Natural killer cell treated with Interleukin-12 subunit alpha and Interleukin-12 subunit beta and Interleukin-15 and Interleukin-18, amount 100 ng/mL, for 72 hours (primary cell): ENCODE results near the gene SUCO. TPM values are rescaled to one million over a fixed set of nuclear protein-coding genes. Genes with fewer than 3 reads are reported as not detected.

Source experiments
- ATAC-seq, 2 donors: fragments of 150-1000 bp; cut with Tn5 transposase in 1 of 2; sonication (Bioruptor Pico), chemical (Tn5 transposase) in 1 of 2; 2 replicates each; pipeline ENCODE4 v1.10.0; 2021
- DNase-seq: peaks from one replicate; pipeline ENCODE4 v3.0.0; 2022; ENCODE audit warnings: low spot score
- H3K27ac Mint-ChIP-seq, 2 donors: 1 replicate in 1 of 2; 2 replicates in 1 of 2; pipeline ENCODE4 v1.8.0; 2022; ENCODE audit warnings: mixed read lengths in 2 of 2, mild to moderate bottlenecking in 1 of 2, moderate library complexity in 1 of 2
- H3K27me3 Mint-ChIP-seq, 2 donors: 1 replicate in 1 of 2; 2 replicates in 1 of 2; pipeline ENCODE4 v1.8.0; 2022; ENCODE audit warnings: mixed read lengths in 2 of 2
- H3K36me3 Mint-ChIP-seq: one replicate; pipeline ENCODE4 v1.8.0; 2022; ENCODE audit warnings: mixed read lengths
- H3K4me1 Mint-ChIP-seq, 2 donors: 1 replicate in 1 of 2; 2 replicates in 1 of 2; pipeline ENCODE4 v1.8.0; 2022; ENCODE audit warnings: low read depth in 2 of 2, mixed read lengths in 2 of 2, mild to moderate bottlenecking in 1 of 2
- H3K4me3 Mint-ChIP-seq: one replicate; pipeline ENCODE4 v1.8.0; 2022; ENCODE audit warnings: mixed read lengths
- H3K9me3 Mint-ChIP-seq: 2 replicates; pipeline ENCODE4 v1.8.0; 2022; ENCODE audit warnings: mixed read lengths
- total RNA-seq, 2 donors: library from RNA; stranded (reverse); gene quantifications; one replicate each; pipeline ENCODE4 v1.2.3, GENCODE V29; 2022

The SUCO gene
- total RNA-seq, 2 donors from 2014 or later = 59.7 to 66.9 TPM

- peaks cover 40 to 52% of the 10 kb centered on the region in 2 donors for H3K4me1 Mint-ChIP-seq
- peaks cover 2% of the 10 kb centered on the region for H3K9me3 Mint-ChIP-seq
- peaks cover 5% of the 10 kb centered on the region for H3K36me3 Mint-ChIP-seq
- ATAC-seq = no peak
- no peak for DNase-seq
- peak overlapping the region; percentile 88 to 94 for H3K27ac Mint-ChIP-seq
- no peaks in the 10 kb centered on the region for H3K27me3 Mint-ChIP-seq
- H3K4me3 Mint-ChIP-seq = peak overlapping the region; percentile 18
Measured at GRCh38 chr1:172637522-172637921, 104.6 kb downstream of the SUCO start.

GRCh38 chr1:172638249-172638648, 105.3 kb downstream of the SUCO start:
- H3K27me3 Mint-ChIP-seq = no peaks in the 10 kb centered on the region
- H3K4me1 Mint-ChIP-seq = peaks cover 43 to 57% of the 10 kb centered on the region in 2 donors
- DNase-seq = no peak
- H3K27ac Mint-ChIP-seq = peak overlapping the region; percentile 88 to 94
- peaks cover 5% of the 10 kb centered on the region for H3K36me3 Mint-ChIP-seq
- ATAC-seq = no peak
- peak overlapping the region; percentile 89 for H3K4me3 Mint-ChIP-seq
- H3K9me3 Mint-ChIP-seq = peaks cover 2% of the 10 kb centered on the region

- H3K9me3 Mint-ChIP-seq = peaks cover 2% of the 10 kb centered on the region
- H3K4me3 Mint-ChIP-seq = peak overlapping the region; percentile 89
- no peaks in the 10 kb centered on the region for H3K27me3 Mint-ChIP-seq
- peak; percentile 88 to 89 for ATAC-seq
- peaks cover 52 to 66% of the 10 kb centered on the region in 2 donors for H3K4me1 Mint-ChIP-seq
- DNase-seq = peak; percentile 80
- peak overlapping the region; percentile 88 to 94 for H3K27ac Mint-ChIP-seq
- H3K36me3 Mint-ChIP-seq = peaks cover 5% of the 10 kb centered on the region
Measured at GRCh38 chr1:172638885-172639831, 106.2 kb downstream of the SUCO start.

GRCh38 chr1:172640111-172640510, 107.2 kb downstream of the SUCO start:
- Mint-ChIP-seq H3K27me3 (no peaks in the 10 kb centered on the region), H3K36me3 (peaks cover 5% of the 10 kb centered on the region), H3K27ac (peak overlapping the region; percentile 88 to 94), H3K4me1 (peaks cover 60 to 75% of the 10 kb centered on the region in 2 donors), H3K9me3 (peaks cover 2% of the 10 kb centered on the region), H3K4me3 (peak overlapping the region; percentile 89)
- DNase-seq = no peak
- no peak for ATAC-seq

- H3K27ac Mint-ChIP-seq = no peak overlapping the region
- no peaks in the 10 kb centered on the region for H3K27me3 Mint-ChIP-seq
- peaks cover 5% of the 10 kb centered on the region for H3K36me3 Mint-ChIP-seq
- ATAC-seq = no peak
- H3K4me3 Mint-ChIP-seq = no peak overlapping the region
- H3K9me3 Mint-ChIP-seq = peaks cover 2% of the 10 kb centered on the region
- peaks cover 69 to 78% of the 10 kb centered on the region in 2 donors for H3K4me1 Mint-ChIP-seq
- DNase-seq = no peak
Measured at GRCh38 chr1:172641492-172641891, 108.5 kb downstream of the SUCO start.

GRCh38 chr1:172642970-172643369, 110.0 kb downstream of the SUCO start:
- H3K4me3 Mint-ChIP-seq = peak overlapping the region; percentile 47
- ATAC-seq = no peak

GRCh38 chr1:172646653-172647052, 113.7 kb downstream of the SUCO start:
- Mint-ChIP-seq H3K4me1 (peaks cover 48 to 59% of the 10 kb centered on the region in 2 donors), H3K4me3 (no peak overlapping the region), H3K9me3 (peaks cover 2% of the 10 kb centered on the region), H3K36me3 (peaks cover 5% of the 10 kb centered on the region), H3K27me3 (no peaks in the 10 kb centered on the region), H3K27ac (peak overlapping the region; percentile 3 to 43)
- ATAC-seq = no peak
- no peak for DNase-seq

More at GRCh38 chr1:172642970-172643369, 110.0 kb downstream of the SUCO start:
- Mint-ChIP-seq H3K27me3 (no peaks in the 10 kb centered on the region), H3K36me3 (no peaks in the 10 kb centered on the region), H3K27ac (no peak overlapping the region), H3K9me3 (no peaks in the 10 kb centered on the region), H3K4me1 (peaks cover 67 to 78% of the 10 kb centered on the region in 2 donors)
- no peak for DNase-seq

- Mint-ChIP-seq H3K9me3 (peaks cover 2% of the 10 kb centered on the region), H3K27ac (peak overlapping the region; percentile 3 to 43)
- DNase-seq = peak; percentile 67
Measured at GRCh38 chr1:172647110-172647564, 114.2 kb downstream of the SUCO start.

GRCh38 chr1:172647987-172648386, 115.0 kb downstream of the SUCO start:
- H3K27ac Mint-ChIP-seq = peak overlapping the region; percentile 3 to 43
- H3K27me3 Mint-ChIP-seq = no peaks in the 10 kb centered on the region
- DNase-seq (no peak), ATAC-seq (peak in 1 of 2 donors; percentile 40)
- H3K4me3 Mint-ChIP-seq = peak overlapping the region; percentile 8
- peaks cover 5% of the 10 kb centered on the region for H3K36me3 Mint-ChIP-seq
- peaks cover 47 to 57% of the 10 kb centered on the region in 2 donors for H3K4me1 Mint-ChIP-seq
- H3K9me3 Mint-ChIP-seq = peaks cover 2% of the 10 kb centered on the region

More at GRCh38 chr1:172647110-172647564, 114.2 kb downstream of the SUCO start:
- Mint-ChIP-seq H3K4me3 (no peak overlapping the region), H3K4me1 (peaks cover 48 to 59% of the 10 kb centered on the region in 2 donors), H3K36me3 (peaks cover 5% of the 10 kb centered on the region), H3K27me3 (no peaks in the 10 kb centered on the region)
- ATAC-seq = peak; percentile 66 to 72

GRCh38 chr1:172650474-172651193, 117.7 kb downstream of the SUCO start:
- peak in 1 of 2 donors; percentile 21 for ATAC-seq
- peaks cover 2% of the 10 kb centered on the region for H3K9me3 Mint-ChIP-seq
- peaks cover 5% of the 10 kb centered on the region for H3K36me3 Mint-ChIP-seq
- no peak overlapping the region for H3K4me3 Mint-ChIP-seq
- H3K27me3 Mint-ChIP-seq = no peaks in the 10 kb centered on the region
- H3K27ac Mint-ChIP-seq = no peak overlapping the region
- peaks cover 34 to 59% of the 10 kb centered on the region in 2 donors for H3K4me1 Mint-ChIP-seq
- DNase-seq = no peak

GRCh38 chr1:172653015-172653709, 120.2 kb downstream of the SUCO start:
- no peak for ATAC-seq
- H3K27me3 Mint-ChIP-seq = no peaks in the 10 kb centered on the region
- peaks cover 25 to 47% of the 10 kb centered on the region in 2 donors for H3K4me1 Mint-ChIP-seq
- H3K36me3 Mint-ChIP-seq = peaks cover 5% of the 10 kb centered on the region
- H3K27ac Mint-ChIP-seq = no peak overlapping the region
- DNase-seq = no peak
- H3K4me3 Mint-ChIP-seq = no peak overlapping the region
- H3K9me3 Mint-ChIP-seq = peaks cover 2% of the 10 kb centered on the region

- ATAC-seq = peak in 1 of 2 donors; percentile 56
- Mint-ChIP-seq H3K27me3 (no peaks in the 10 kb centered on the region), H3K36me3 (no peaks in the 10 kb centered on the region), H3K9me3 (no peaks in the 10 kb centered on the region), H3K4me3 (peak overlapping the region; percentile 51), H3K4me1 (peaks cover 28 to 48% of the 10 kb centered on the region in 2 donors), H3K27ac (peak overlapping the region; percentile 29 to 47)
- DNase-seq = no peak
Measured at GRCh38 chr1:172654535-172654934, 121.6 kb downstream of the SUCO start.

GRCh38 chr1:172656576-172656975, 123.6 kb downstream of the SUCO start:
- H3K27me3 Mint-ChIP-seq = no peaks in the 10 kb centered on the region
- H3K4me1 Mint-ChIP-seq = peaks cover 36 to 57% of the 10 kb centered on the region in 2 donors
- no peak for DNase-seq
- H3K4me3 Mint-ChIP-seq = peak overlapping the region; percentile 30
- no peaks in the 10 kb centered on the region for H3K9me3 Mint-ChIP-seq
- peaks cover 17% of the 10 kb centered on the region for H3K36me3 Mint-ChIP-seq
- H3K27ac Mint-ChIP-seq = peak overlapping the region; percentile 10 to 68
- no peak for ATAC-seq
